Stimulated activated CD8-positive, alpha-beta memory T cell treated with anti-CD3 and anti-CD28 coated beads, Interleukin-12 subunit alpha, Interleukin-12 subunit beta, amount 100 ng/mL, for 24 hours (primary cell): ENCODE results near the gene KIF1C.

Experiments used
- DNase-seq: peaks from one replicate; pipeline ENCODE4 v3.0.0-alpha.2; 2020; ENCODE audit errors: extremely low read depth

The KIF1C gene

GRCh38 chr17:4997302-4998026 lies at the start of gene KIF1C, which contains the start of gene INCA1:
Gene KIF1C, plus strand, starts transcription at chr17:4997950. Its CDS starts 2,297 bp downstream, at chr17:5000247.
Gene INCA1, minus strand, starts transcription at chr17:4997522. Its CDS starts 3,085 bp downstream, at chr17:4994437.
- DNase-seq = peak; percentile 67

- DNase-seq = peak; percentile 82
Observed at GRCh38 chr17:4948166-4948930, 49.4 kb upstream of the KIF1C start, which contains the start of gene PFN1. Gene PFN1, minus strand, starts transcription at chr17:4948530. Its CDS starts 136 bp downstream, at chr17:4948394.

GRCh38 chr17:4948931-4949320 lies 48.8 kb upstream of the KIF1C start:
- DNase-seq = peak; percentile 60

- DNase-seq = peak; percentile 58
Observed at GRCh38 chr17:4949321-4950074, 48.3 kb upstream of the KIF1C start.

- no peak for DNase-seq
Observed at GRCh38 chr17:4950075-4950745, 47.5 kb upstream of the KIF1C start.

- no peak for DNase-seq
Observed at GRCh38 chr17:4950746-4951204, 47.0 kb upstream of the KIF1C start, which contains the start of gene ENO3. Gene ENO3, plus strand, starts transcription at chr17:4951119. Its CDS starts 711 bp downstream, at chr17:4951830.

- DNase-seq = no peak
Observed at GRCh38 chr17:4951486-4951885, 46.3 kb upstream of the KIF1C start.

GRCh38 chr17:4953451-4953961 lies 44.2 kb upstream of the KIF1C start:
- DNase-seq = no peak

GRCh38 chr17:4955091-4955490 lies 42.7 kb upstream of the KIF1C start:
- DNase-seq = no peak

GRCh38 chr17:4956493-4957061 lies 41.2 kb upstream of the KIF1C start:
- DNase-seq = no peak

GRCh38 chr17:4958102-4958501 lies 39.6 kb upstream of the KIF1C start:
- DNase-seq = no peak

GRCh38 chr17:4959261-4959965 lies 38.3 kb upstream of the KIF1C start:
- DNase-seq = no peak

- DNase-seq = no peak
Observed at GRCh38 chr17:4960279-4960922, 37.3 kb upstream of the KIF1C start.

GRCh38 chr17:4965311-4965986 lies 32.3 kb upstream of the KIF1C start:
- no peak for DNase-seq

- peak; percentile 90 for DNase-seq
Observed at GRCh38 chr17:4966844-4967538, 30.8 kb upstream of the KIF1C start.

GRCh38 chr17:4967539-4968485 lies 29.9 kb upstream of the KIF1C start, which contains the start of gene SPAG7:
Gene SPAG7, minus strand, starts transcription at chr17:4967817. Its CDS starts 13 bp downstream, at chr17:4967804.
- DNase-seq = peak; percentile 86

GRCh38 chr17:4968486-4969046 lies 29.2 kb upstream of the KIF1C start:
- DNase-seq = no peak
